ENCODE data around the gene SIAH1.
"Not testable (repeated sequence)": the region's sequence is repeated elsewhere in the genome, so short reads cannot be mapped to it uniquely, and the experiment has no call there.

The SIAH1 gene

GRCh38 chr16:48318630-48319029 lies 66.6 kb downstream of the SIAH1 start:
- H3K4me1 ChIP-seq (ENCODE audit: insufficient read depth, low read length) = peaks cover 18% of the 10 kb centered on the region
- H3K36me3 ChIP-seq (ENCODE audit: insufficient read depth, low read length) = no peaks in the 10 kb centered on the region
- no peak overlapping the region for H3K9ac ChIP-seq (ENCODE audit: low read depth, low read length)
- H3K9me3 ChIP-seq (ENCODE audit: control insufficient read depth, insufficient read depth, low read length) = no peaks in the 10 kb centered on the region

GRCh38 chr16:48317614-48318315 lies 67.4 kb downstream of the SIAH1 start:
- no peaks in the 10 kb centered on the region for H3K36me3 ChIP-seq (ENCODE audit: insufficient read depth, low read length)
- peaks cover 18% of the 10 kb centered on the region for H3K4me1 ChIP-seq (ENCODE audit: insufficient read depth, low read length)
- H3K9me3 ChIP-seq (ENCODE audit: control insufficient read depth, insufficient read depth, low read length) = no peaks in the 10 kb centered on the region

GRCh38 chr16:48317026-48317425 lies 68.2 kb downstream of the SIAH1 start:
- no peaks in the 10 kb centered on the region for H3K36me3 ChIP-seq (ENCODE audit: insufficient read depth, low read length)
- H3K9ac ChIP-seq (ENCODE audit: low read depth, low read length) = no peak overlapping the region
- peaks cover 18% of the 10 kb centered on the region for H3K4me1 ChIP-seq (ENCODE audit: insufficient read depth, low read length)
- no peaks in the 10 kb centered on the region for H3K9me3 ChIP-seq (ENCODE audit: control insufficient read depth, insufficient read depth, low read length)

More at GRCh38 chr16:48317614-48318315, 67.4 kb downstream of the SIAH1 start:
- no peak overlapping the region for H3K9ac ChIP-seq (ENCODE audit: low read depth, low read length)

GRCh38 chr16:48313905-48314304 lies 71.3 kb downstream of the SIAH1 start:
- H3K9me3 ChIP-seq (ENCODE audit: control insufficient read depth, insufficient read depth, low read length); H3K9ac ChIP-seq (ENCODE audit: low read depth, low read length); H3K36me3 ChIP-seq (ENCODE audit: insufficient read depth, low read length): not testable (repeated sequence)
- peaks cover 18% of the 10 kb centered on the region for H3K4me1 ChIP-seq (ENCODE audit: insufficient read depth, low read length)

GRCh38 chr16:48310908-48311641 lies 74.1 kb downstream of the SIAH1 start:
- H3K9ac ChIP-seq (ENCODE audit: low read depth, low read length) = no peak overlapping the region
- H3K9me3 ChIP-seq (ENCODE audit: control insufficient read depth, insufficient read depth, low read length) = peaks cover 7% of the 10 kb centered on the region
- H3K4me1 ChIP-seq (ENCODE audit: insufficient read depth, low read length) = no peaks in the 10 kb centered on the region
- no peaks in the 10 kb centered on the region; the same call in 1 of the 2 replicates for H3K36me3 ChIP-seq (ENCODE audit: insufficient read depth, low read length)

Data from ES-I3 (cell line).